ENCODE data around the gene FARS2.

DNA sequence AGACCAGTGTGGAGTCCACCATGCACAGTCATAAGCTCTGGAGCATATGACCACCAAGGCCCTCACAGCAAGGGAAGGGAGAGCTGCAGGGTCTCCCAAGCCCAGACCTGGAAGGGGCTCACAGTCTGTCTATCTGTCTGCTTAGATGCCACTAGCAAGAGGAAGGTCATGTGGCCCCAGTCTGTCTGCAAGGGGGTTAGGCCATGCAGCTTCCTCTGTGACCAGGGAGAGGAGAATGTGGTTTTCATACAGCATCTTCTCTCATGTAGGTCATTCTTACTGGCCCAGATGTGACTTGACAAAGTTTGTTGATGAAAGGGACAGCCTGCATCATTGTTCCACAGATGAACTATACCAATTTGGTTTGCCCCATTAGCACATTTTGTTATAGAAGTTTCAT, 260.8 kb downstream of the FARS2 start:
- TF ChIP-seq GATA2 (IDR thresholded peaks at IDR 0.05; ENCODE audit: low read depth, low read length): no peak
- TF ChIP-seq GATA3 (IDR thresholded peaks at IDR 0.05; ENCODE audit: low read depth, low read length): no peak
